Spleen (tissue), 11 donors: ENCODE data around the gene RAPGEF6. TPM values are rescaled to one million over a fixed set of nuclear protein-coding genes. Genes with fewer than 3 reads are reported as not detected.
A peak's percentile ranks its signal among the peaks of the same experiment; 100 is the strongest.

Source experiments
- DNase-seq: peaks from one replicate; pipeline ENCODE4 v3.0.0-alpha.2; 2020
- H3K27ac ChIP-seq, 8 donors: fragments of 200-600 bp; sonication (generic) in 7 of 8; 1 replicate in 4 of 8; 2 replicates in 4 of 8; pipeline versions ENCODE4 v1.5.0 to v1.8.0; 2016 to 2021; ENCODE audit warnings: inconsistent platforms in 4 of 8, mild to moderate bottlenecking in 4 of 8, moderate library complexity in 1 of 8
- H3K27me3 ChIP-seq, 7 donors: fragments of 200-600 bp; sonication (generic) in 6 of 7; replicated peaks in 1 of 7; 1 replicate in 4 of 7; 2 replicates in 3 of 7; pipeline versions ENCODE4 v1.5.0 to v1.8.0; 2016 to 2021; ENCODE audit warnings: inconsistent platforms in 3 of 7, mild to moderate bottlenecking in 1 of 7
- H3K36me3 ChIP-seq, 6 donors: fragments of 200-600 bp; sonication (generic) in 5 of 6; 1 replicate in 4 of 6; 2 replicates in 2 of 6; pipeline versions ENCODE4 v1.5.0 to v1.8.0; 2016 to 2021; ENCODE audit warnings: inconsistent platforms in 2 of 6
- H3K4me1 ChIP-seq, 6 donors: fragments of 200-600 bp; sonication (generic) in 5 of 6; 1 replicate in 3 of 6; 2 replicates in 3 of 6; pipeline versions ENCODE4 v1.5.0 to v1.8.0; 2016 to 2021; ENCODE audit warnings: inconsistent platforms in 3 of 6
- H3K4me3 ChIP-seq, 8 donors: fragments of 200-600 bp; sonication (generic) in 7 of 8; 1 replicate in 4 of 8; 2 replicates in 4 of 8; pipeline versions ENCODE4 v1.5.0 to v1.8.0; 2016 to 2021; ENCODE audit warnings: inconsistent platforms in 4 of 8, mild to moderate bottlenecking in 4 of 8, moderate library complexity in 2 of 8
- H3K9me3 ChIP-seq, 8 donors: fragments of 200-600 bp; sonication (generic) in 7 of 8; 1 replicate in 4 of 8; 2 replicates in 4 of 8; pipeline versions ENCODE4 v1.5.0 to v1.8.0; 2016 to 2021; ENCODE audit warnings: inconsistent platforms in 4 of 8
- POLR2A ChIP-seq, 3 donors: fragments of 450-650 bp; IDR thresholded peaks; one replicate each; pipeline ENCODE4 v1.5.1; 2017; ENCODE audit warnings: antibody characterized with exemption in 3 of 3, mild to moderate bottlenecking in 1 of 3
- POLR2AphosphoS5 ChIP-seq, 3 donors: sonication (generic); formaldehyde crosslinking; IDR thresholded peaks; one replicate each; pipeline ENCODE4 v1.5.1; 2017; ENCODE audit warnings: antibody characterized with exemption in 3 of 3
- WGBS, 5 donors: extraction: QIAGEN DNeasy Blood & Tissue Kit in 3 of 5; methylation state at CpG; one replicate each; pipeline versions ENCODE4 v1.1.5 to v1.1.7; 2013 to 2018; 5-methylcytosine and 5-hydroxymethylcytosine counted together
- intact Hi-C: fragments of 100-400 bp; cut with DNase I; formaldehyde crosslinking; loops from one replicate; pipeline ENCODE4 v1.15.0; 2023; ENCODE audit warnings: low total_unique reads
- polyA plus RNA-seq, 3 donors: library from polyadenylated mRNA; stranded (reverse); fragments of 200-250 nt; gene quantifications; one replicate each; pipeline ENCODE4 v1.2.1, GENCODE V29; 2013
- total RNA-seq, 7 donors: library from RNA; depleted of rRNA in 3 of 7; stranded (reverse); fragments of >200 nt in 3 of 7; fragmentation: NEBNext Ultra II Directional in 4 of 7; extraction: Animal tissue kit (Norgen Biotek cat#: 25700) in 4 of 7; gene quantifications; one replicate each; pipeline versions ENCODE4 v1.1.0 to v1.2.1, GENCODE V29; 2016 to 2021
- TF ChIP-seq, protein P1 (sequence below), 11 experiments: fragments of 200-600 bp in 7 of 11; fragments of 450-650 bp in 4 of 11; sonication (generic) in 4 of 11; IDR thresholded peaks in 8 of 11; conservative IDR thresholded peaks in 3 of 11; 1 replicate in 7 of 11; 2 replicates in 4 of 11; pipeline versions ENCODE4 v1.4.0 to v1.8.0; 2016 to 2021; ENCODE audit warnings: antibody characterized with exemption in 11 of 11, inconsistent platforms in 4 of 11, mild to moderate bottlenecking in 1 of 11
- donor health status: healthy with polysubstance abuse.
- donor health status: DM: no; HTN: no; CAD: no; lungs with moderate emphysema.
- donor health status: DM: no; HTN: no; CAD: no.
- donor health status: Bipolar disorder and iron deficiency.
- donor health status: healthy.
- donor health status: DM: no; HTN: no; CAD: no.
- donor health status: DM: yes; HTN: yes; CAD: no.

The RAPGEF6 gene
- total and polyA plus RNA-seq, 10 donors: 3.8 to 56.4 (median 43.2) TPM

GRCh38 chr5:131523500-131524185, 111.4 kb downstream of the RAPGEF6 start:
- no peak for TF ChIP-seq POLR2AphosphoS5 (IDR thresholded peaks at IDR 0.05)
- Histone ChIP-seq H3K27ac (no peak overlapping the region), H3K4me1 (peaks cover 0 to 51% (median 15%) of the 10 kb centered on the region in 6 donors), H3K36me3 (peaks cover 0 to 28% (median 16%) of the 10 kb centered on the region in 6 donors), H3K9me3 (no peaks in the 10 kb centered on the region), H3K27me3 (no peaks in the 10 kb centered on the region), H3K4me3 (no peak overlapping the region)
- DNase-seq: no peak
- intact Hi-C loops: no loop called here

DNA sequence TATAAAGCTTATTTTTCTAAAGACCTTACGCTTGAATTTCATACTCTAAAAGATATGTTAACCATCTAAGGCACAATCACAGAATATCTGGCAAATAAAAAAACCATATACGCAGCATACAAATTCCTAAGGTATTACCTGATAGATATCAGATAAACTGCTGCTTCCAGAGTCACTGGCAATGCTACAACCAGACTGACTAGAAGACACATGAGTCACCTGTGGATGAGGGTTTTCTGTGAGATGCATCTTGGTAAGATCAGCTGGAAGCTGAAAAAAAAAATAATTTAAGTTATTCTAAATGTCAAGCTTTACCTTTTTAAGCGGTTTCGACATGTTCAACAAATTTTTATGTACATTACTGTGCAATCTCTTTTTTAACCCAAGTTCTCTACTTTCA, 113.8 kb downstream of the RAPGEF6 start:
- intact Hi-C loops: no loop called here
- peaks cover 0 to 38% (median 16%) of the 10 kb centered on the region in 6 donors for H3K36me3 ChIP-seq
- WGBS, 5 donors: 96 to 98% (median 97%) methylated on average over 4 of the region's 4 CpGs
- TF ChIP-seq POLR2A (IDR thresholded peaks at IDR 0.05) (no peak), POLR2AphosphoS5 (IDR thresholded peaks at IDR 0.05) (no peak)
- TF ChIP-seq, protein P1, sequence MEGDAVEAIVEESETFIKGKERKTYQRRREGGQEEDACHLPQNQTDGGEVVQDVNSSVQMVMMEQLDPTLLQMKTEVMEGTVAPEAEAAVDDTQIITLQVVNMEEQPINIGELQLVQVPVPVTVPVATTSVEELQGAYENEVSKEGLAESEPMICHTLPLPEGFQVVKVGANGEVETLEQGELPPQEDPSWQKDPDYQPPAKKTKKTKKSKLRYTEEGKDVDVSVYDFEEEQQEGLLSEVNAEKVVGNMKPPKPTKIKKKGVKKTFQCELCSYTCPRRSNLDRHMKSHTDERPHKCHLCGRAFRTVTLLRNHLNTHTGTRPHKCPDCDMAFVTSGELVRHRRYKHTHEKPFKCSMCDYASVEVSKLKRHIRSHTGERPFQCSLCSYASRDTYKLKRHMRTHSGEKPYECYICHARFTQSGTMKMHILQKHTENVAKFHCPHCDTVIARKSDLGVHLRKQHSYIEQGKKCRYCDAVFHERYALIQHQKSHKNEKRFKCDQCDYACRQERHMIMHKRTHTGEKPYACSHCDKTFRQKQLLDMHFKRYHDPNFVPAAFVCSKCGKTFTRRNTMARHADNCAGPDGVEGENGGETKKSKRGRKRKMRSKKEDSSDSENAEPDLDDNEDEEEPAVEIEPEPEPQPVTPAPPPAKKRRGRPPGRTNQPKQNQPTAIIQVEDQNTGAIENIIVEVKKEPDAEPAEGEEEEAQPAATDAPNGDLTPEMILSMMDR (IDR thresholded peaks at IDR 0.05 in 8 of 11, conservative IDR thresholded peaks at IDR 0.05 in 3 of 11): no peak
- H3K9me3 ChIP-seq: no peaks in the 10 kb centered on the region
- peaks cover 0 to 46% (median 10%) of the 10 kb centered on the region in 6 donors for H3K4me1 ChIP-seq
- H3K27ac ChIP-seq: no peak overlapping the region
- H3K27me3 ChIP-seq: no peaks in the 10 kb centered on the region
- H3K4me3 ChIP-seq: no peak overlapping the region
- no peak for DNase-seq

- DNase-seq: no peak
- TF ChIP-seq, protein P1 (IDR thresholded peaks at IDR 0.05 in 8 of 11, conservative IDR thresholded peaks at IDR 0.05 in 3 of 11): no peak
- TF ChIP-seq POLR2AphosphoS5 (IDR thresholded peaks at IDR 0.05): no peak
- TF ChIP-seq POLR2A (IDR thresholded peaks at IDR 0.05): no peak
- peaks cover 0 to 40% (median 9%) of the 10 kb centered on the region in 6 donors for H3K36me3 ChIP-seq
- intact Hi-C loops: no loop called here
- H3K4me3 ChIP-seq: peak overlapping the region in 1 of 8 donors; percentile 31
- H3K9me3 ChIP-seq: no peaks in the 10 kb centered on the region
- 63 to 76% (median 68%) methylated on average over 3 of the region's 3 CpGs for WGBS, 5 donors
- H3K27me3 ChIP-seq: no peaks in the 10 kb centered on the region
- peaks cover 12 to 60% (median 29%) of the 10 kb centered on the region in 6 donors for H3K4me1 ChIP-seq
- peak overlapping the region in 7 of 8 donors; percentile 42 to 78 (median 70) for H3K27ac ChIP-seq
Measured at GRCh38 chr5:131515348-131515747, 119.7 kb downstream of the RAPGEF6 start.

DNA sequence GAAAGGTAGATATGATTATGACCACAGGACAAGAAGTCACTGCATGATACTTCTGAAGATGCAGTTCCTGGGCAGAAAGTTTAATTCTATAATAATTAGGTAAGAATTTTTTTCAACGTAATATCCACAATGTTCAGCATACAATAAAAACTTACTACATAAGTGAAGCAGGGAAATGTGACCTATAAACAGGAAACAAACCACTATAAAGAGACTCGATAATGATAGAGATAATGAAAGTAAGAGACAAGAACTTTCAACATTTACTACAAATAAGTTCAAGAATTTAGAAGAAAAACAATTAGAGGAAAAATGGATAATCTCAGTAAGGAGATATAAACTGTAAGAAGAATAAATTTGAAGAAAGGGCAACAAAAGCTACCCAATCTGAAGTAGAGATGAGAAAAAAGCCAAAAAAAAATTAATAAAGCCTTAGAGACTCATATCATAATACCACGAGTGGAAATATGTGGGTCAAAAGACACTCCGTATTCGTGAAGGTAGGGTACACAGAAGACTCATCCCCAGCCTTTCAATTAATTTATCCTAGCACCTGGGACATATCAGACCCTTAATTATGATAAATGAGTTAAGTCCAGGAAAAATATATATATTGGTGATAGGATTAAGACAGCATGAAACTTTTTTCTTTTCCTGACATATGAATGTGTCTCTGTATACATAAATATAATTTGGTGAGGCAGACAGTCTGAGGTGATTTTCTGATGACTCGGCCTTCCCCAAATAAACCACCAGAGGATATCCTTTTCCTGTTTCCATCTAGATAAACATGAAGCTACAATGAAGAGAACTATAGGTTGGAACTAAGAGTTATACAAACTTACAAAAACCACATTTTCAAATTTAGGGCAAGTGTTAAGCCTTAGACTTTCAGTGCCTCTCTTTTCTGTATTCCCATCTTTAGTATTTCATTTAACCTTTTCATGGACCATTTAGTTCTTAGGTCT, 120.4 kb downstream of the RAPGEF6 start:
- TF ChIP-seq POLR2A (IDR thresholded peaks at IDR 0.05) (no peak), POLR2AphosphoS5 (IDR thresholded peaks at IDR 0.05) (no peak)
- TF ChIP-seq, protein P1 (IDR thresholded peaks at IDR 0.05 in 8 of 11, conservative IDR thresholded peaks at IDR 0.05 in 3 of 11): peak in 5 of 11 experiments; percentile 2 to 24 (median 19)
- Histone ChIP-seq H3K4me1 (peaks cover 12 to 60% (median 29%) of the 10 kb centered on the region in 6 donors), H3K27ac (peak overlapping the region in 7 of 8 donors; percentile 42 to 78 (median 70)), H3K27me3 (no peaks in the 10 kb centered on the region), H3K36me3 (peaks cover 0 to 40% (median 10%) of the 10 kb centered on the region in 6 donors), H3K9me3 (no peaks in the 10 kb centered on the region), H3K4me3 (peak overlapping the region in 2 of 8 donors; percentile 26 to 31)
- no peak for DNase-seq
- 17 to 30% (median 19%) methylated on average over 6 of the region's 6 CpGs for WGBS, 5 donors
- intact Hi-C loops: no loop called here
